HT-29 (cell line): Measurements from ENCODE around the gene CDKAL1. TPM values are rescaled to one million over a fixed set of nuclear protein-coding genes. Genes with fewer than 3 reads are reported as not detected.
A peak's percentile ranks its signal among the peaks of the same experiment; 100 is the strongest.
"Not testable (repeated sequence)": the region's sequence is repeated elsewhere in the genome, so short reads cannot be mapped to it uniquely, and the experiment has no call there.

Experiments
- DNase-seq: peaks from one replicate; pipeline ENCODE4 v3.0.0-alpha.2; 2015; ENCODE audit warnings: low spot score
- total RNA-seq: library from RNA; depleted of rRNA; stranded (reverse); fragments of >200 nt; shearing (Covaris generic); gene quantifications from 2 replicates; pipeline ENCODE4 v1.2.3, GENCODE V29; 2014

CDKAL1 gene
- total RNA-seq, 1 experiment from 2014 or later = 9.8 TPM

DNA sequence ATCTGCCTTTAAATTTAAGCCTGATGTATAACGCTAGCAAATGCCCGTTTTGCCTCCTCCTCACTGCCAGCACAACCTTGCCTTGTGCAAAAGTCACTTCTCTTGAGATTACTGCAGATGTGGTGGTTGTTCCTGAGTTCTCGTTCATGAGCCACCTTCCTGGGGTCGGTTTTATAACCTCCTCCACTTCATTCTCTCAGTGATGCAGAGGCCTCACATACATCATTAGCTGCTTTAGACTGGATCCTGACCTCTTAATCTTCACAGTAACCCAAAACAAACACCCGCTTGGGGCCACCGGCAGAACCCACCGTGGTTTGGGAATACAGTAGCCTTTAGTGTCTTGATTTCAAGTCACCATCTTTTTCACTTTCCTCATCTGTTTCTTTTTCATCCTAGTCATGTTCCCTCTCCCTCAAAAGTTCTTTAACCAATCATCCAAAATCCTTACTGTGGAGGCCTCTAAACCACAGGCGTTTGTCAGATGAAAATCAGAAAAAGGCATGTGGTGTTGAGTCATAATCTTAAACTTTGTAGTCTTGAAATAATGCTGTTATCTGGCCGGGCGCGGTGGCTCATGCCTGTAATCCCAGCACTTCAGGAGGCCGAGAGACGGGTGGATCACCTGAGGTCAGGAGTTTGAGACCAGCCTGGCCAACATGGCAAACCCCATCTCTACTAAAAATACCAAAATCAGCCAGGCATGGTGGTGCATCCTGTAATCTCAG is 629.0 kb downstream of the CDKAL1 start:
- no peak for DNase-seq

DNA sequence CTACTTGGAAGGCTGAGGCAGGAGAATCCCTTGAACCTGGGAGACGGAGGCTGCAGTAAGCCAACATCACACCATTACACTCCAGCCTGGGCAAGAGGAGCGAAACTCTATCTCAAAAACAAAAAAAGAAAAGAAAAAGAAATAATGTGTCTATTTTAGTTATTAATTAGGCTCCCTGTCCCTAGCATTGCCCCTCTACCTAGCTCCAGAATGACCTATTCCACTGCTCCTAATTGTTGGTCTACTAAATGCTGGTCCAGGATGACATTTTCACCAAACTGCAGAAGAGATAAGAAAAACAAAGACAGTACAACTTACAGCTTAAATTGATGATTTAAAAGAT is 629.6 kb downstream of the CDKAL1 start:
- no peak for DNase-seq

DNA sequence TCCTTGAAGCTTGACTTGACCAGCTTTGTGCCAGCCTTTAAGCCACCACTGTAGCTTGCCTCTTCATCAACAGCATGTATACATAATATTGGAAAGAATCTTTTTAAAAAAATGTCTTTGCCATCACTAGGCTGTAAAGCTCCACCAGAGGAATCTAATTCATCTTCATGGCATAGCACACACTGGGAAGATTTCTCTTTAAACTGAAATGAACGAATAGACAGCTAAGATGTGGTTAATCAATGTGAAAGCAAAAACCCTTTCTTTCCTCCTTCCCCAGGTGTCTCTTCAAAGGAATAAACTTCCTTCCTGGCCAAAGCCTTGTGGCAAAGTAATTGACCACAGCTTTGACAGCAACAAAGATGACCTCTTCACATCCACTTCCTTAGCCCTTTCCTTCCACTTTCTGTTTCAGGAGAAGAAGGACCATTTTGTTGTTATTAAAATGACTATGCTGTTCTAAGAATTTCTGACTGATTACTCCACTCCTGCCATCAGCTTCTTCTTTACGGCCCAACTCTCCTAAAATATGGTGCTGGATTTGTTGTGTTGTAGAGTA is 630.6 kb downstream of the CDKAL1 start:
- peak; percentile 4 for DNase-seq

DNA sequence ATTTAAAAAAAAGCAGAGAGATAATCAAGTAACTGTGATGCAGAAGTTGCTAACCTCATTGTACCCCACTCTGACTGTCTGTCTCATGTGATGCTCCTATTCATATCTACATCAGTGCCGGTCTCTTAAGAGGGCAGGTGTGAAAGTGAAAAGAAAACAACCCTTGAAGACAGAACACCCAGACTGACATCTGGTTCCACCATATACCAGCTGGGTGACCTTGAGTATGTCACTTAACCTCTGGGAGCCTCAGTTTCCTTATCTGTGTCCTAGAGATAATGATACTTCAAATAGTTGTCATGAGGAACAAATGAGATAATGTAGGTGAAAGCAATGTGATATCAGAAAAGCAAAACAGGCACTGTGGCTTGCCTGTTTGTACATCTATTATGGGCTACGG is 632.5 kb downstream of the CDKAL1 start:
- no peak for DNase-seq

DNA sequence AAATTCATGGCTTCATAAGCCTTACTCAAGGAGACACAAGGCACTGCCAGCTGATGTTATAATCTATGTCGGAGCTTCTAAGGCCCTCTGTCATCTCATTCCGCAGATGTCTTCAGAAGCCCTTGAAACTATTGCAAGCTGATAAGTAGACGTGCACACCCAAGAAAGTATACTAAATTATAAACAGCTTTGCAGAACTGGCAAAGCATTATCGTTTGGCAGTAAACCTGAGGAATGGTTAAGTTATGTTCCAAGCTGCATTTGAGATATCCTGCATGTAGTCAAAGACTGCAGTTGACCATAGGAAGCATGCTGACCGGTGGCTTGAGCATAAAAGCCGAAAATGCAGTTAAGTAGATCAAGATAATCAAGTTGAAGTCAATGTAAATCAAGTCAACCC is 633.5 kb downstream of the CDKAL1 start:
- no peak for DNase-seq

DNA sequence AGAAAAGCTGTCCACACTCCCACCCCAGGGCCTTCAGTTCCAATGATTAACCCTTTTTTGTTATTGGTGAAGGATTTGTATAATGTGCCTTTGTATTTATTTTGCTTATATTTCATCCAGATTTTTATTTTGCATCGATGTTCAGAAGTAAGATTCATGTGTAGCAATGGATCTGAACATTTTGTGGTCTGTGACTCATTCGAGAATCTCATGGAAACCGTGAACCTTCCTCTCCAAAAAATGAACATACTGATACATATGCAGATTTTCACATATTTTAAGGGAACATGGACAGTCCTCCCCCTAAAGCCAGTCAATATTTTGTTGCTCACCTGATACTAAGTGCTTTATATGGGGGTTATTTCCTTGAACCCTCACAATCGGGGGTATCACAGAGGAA is 637.5 kb downstream of the CDKAL1 start:
- no peak for DNase-seq

DNA sequence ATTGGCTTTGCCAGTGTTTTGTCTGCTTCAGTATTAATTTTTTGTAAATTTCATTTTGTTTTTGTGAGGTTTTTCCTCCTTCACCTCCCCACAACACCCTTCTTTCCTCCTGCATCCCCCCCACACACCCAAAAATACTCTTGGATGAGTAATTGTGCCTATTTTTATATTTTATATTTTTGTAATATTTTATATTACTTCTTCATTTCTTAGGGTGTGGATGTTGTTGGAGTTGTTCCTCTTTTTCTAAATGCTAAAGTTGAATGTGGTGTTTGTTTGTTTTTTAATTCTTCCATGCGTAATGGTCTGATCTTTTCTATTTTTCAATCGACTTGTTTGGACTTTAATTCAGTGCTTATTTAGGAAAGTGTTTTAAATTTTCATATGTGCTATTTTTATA is 638.8 kb downstream of the CDKAL1 start:
- no peak for DNase-seq

DNA sequence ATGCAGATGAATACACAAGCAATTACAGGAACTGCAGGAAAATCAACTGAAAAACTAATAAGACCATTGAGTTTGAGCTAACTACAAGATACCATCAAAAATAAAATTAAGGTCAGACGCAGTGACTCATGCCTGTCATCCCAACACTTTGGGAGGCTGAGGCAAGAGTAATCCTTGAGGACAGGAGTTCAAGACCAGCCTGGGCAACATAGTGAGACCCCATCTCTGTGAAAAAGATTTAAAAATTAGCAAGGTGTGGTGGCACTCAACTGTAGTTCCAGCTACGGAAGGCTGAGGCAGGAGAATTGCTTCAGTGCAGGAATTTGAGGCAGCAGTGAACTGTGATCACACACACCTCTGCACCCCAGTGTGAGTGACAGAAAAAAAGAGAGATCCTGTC is 639.4 kb downstream of the CDKAL1 start:
- DNase-seq = no peak

DNA sequence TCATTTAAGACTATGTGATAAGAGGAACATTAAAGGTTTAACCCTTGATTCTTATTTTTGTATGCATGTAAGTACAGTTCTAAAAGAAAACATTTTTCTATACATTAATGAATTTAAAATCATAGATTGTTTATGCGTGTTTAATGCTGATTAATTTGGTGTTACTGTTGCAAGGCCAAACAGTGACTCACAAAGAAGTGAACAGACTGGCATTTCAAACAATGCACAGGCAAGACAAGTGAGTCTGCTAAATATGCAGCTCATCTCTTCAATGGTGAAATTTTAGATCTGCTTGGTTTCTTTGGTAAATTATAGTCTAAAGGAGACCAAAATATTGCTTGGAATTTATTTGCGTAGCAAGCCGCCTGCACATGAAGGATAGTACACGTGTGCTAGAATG is 641.9 kb downstream of the CDKAL1 start:
- DNase-seq = no peak

DNA sequence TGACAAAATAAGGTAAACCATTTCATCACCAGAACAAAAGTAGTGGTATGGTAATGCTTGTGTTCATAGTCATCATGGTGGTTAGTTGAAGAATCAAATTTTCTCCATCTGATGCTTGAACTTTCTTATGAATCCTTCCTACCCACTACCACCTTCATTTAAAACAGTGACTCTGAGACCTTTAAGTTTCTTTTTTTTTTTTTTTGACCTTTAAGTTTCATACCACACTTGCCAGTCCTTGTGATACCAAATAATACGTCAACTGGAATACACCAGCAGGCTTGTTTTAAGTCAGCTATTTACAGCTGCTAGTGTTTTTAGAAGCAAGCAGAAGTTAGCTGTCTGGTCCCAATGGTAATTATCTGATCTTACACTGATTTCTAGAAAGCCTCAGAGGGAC is 645.9 kb downstream of the CDKAL1 start:
- DNase-seq = no peak

DNA sequence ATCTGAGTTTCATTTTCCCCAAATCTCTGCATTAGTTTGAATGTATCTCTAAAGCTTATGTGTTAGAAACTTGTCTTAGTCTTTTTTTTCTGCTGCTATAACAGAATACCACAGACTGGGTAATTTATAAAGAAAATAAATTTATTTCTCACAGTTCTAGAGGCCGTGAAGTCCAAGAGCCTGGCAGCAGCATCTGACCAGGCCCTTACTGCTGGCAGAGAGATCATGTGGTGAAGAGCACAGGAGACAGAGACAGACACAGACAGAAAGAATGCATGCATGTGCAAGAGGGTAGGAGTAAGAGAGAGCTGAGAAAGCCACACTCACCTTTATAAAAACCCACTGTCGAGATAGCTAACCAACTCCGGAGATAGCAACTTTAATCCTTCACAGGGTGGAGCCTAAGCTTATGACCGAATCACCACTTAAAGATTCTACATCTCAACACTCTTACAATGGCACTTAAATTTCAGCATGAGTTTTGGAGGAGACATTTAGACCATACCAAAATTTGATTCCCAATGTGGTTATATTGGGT is 646.6 kb downstream of the CDKAL1 start:
- DNase-seq = no peak

DNA sequence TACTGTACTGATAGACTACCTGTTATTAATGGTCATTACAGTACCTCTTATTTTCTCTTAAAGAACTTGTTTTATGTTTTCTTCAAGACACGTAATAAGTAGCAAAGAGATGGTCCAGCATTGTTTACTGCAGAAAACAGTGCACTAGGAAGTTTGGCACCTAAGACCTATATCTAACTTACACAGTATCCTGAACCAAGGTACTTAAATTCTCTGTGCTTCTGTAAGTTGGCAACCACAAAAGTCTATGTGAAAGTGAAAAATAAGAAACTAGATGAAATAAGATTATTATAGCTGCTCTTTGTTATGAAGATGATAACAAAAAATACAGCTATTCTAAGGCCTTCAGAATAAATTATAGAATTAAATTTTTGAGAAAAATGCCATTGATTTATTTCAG is 647.6 kb downstream of the CDKAL1 start:
- DNase-seq = no peak

DNA sequence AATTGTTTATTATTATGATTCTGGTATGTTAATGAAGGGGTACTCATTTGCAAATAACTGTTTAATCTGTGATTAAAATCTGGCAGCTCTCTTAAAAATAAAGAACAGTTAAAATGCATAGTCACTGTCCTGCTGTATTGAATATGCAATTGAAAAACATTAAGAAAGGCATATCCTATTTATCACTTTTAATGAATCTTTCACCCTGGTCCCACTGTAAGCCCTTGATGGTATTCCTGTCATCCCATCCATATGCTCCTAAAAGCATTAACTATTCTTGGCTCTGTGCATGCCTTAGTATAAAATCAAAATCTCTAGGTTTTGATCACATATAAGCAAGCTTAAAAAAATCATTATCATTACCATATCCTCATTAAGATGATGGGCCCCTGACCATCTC is 648.3 kb downstream of the CDKAL1 start:
- DNase-seq = no peak

DNA sequence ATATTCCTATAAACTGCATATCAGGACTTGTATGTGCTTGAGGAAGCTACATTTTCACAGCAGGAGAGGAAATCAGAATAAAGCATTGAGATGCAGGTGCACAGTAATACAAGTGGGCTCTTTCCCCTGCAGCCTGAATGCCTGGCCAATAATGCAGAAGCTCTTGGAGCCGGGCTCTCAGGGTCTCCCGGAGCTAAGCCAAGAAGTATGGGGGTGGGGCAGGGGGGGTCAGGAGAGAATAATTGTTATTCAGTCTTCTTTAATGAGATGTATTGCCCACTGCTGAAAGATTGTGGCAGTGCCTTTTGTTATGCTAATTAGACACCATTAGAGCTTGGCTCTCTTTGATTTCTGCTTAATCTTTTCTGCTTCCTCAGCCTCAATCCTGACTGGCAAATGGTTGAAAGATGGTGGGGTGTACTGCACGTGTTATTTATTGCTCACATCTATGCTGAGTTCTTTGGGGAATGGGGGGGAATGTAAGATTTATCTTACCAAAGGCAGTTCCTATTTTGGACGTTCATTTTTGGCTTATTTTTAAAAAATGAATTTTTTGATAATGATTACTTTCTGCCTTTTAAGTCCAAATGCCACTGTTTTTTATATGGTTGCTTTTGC is 651.7 kb downstream of the CDKAL1 start:
- DNase-seq = no peak

DNA sequence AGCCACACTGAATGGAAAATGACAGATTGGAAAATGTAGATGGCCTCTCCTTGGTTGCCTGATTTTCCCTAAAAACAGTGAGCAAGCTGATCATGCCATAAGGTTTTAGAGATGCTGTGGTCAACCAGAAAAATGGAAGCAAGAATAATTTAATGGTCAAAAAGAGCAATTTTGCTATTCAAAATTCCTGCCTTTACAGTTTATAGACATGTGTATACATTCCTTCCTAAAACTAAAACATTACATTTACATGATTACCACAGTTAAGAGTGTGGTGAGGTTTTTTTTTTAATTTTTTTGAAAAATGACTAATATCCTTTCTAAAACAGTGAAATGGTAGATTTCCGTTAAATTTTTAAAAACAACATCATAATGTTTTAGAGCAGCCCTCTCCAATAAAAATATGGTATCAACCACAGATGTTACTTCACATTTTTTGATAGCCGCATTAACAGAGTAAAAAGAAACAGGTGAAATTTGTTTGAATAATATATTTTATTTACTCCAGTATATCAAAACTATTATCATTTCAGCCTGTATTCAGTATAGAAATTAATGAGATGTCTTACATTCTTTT is 652.3 kb downstream of the CDKAL1 start:
- no peak for DNase-seq

DNA sequence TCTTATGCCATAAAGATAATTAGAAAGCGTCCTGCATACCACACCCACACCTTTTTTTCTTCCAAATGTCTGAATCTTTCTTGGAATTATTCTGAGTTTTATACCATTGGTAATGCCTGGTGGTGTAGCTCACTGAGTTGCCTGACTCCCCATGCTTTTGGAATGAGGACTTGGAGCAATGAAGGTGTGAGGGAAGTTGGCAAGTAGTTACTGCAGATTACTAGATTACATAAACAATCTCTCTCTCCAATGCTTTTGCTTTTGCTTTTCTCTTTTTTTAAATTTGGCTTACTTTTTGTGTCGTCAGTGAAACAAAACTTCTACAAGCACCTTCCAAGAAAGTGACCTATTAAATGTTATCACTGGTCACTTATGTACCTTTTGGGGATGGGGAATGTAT is 653.2 kb downstream of the CDKAL1 start:
- no peak for DNase-seq

DNA sequence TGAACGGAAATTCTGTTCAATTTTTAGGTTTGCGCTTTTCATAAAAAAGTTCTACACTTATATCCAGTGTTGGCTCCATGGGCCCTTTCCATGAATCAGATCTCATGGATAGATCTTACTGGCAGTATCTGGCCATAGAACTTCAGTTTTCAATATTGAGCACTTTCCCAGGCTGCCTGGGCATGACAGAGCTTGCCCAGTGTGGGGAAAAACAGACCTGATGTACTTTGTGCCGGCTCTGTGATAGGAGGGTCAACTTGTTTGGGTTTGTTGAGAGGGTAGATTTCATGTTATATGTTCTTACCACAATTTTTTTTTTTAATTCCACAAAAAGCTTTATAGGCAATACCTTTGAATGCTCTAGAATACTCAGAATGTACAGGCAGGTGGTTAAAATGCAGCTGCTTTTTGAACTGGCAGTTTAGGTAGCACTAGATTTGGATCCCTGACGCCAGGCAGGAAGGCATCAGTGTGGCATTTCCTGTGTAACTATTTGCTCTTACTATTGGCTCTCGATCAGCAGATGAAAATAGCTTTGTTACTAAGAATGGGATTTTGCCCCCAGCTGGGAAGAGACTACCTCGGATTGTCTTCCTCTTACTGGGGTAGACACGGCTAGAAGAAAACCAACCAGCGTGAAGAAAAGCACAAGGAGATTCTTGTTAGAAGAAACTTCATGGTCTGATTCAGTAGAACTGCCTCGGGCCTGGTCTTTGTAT is 654.4 kb downstream of the CDKAL1 start:
- DNase-seq = no peak

DNA sequence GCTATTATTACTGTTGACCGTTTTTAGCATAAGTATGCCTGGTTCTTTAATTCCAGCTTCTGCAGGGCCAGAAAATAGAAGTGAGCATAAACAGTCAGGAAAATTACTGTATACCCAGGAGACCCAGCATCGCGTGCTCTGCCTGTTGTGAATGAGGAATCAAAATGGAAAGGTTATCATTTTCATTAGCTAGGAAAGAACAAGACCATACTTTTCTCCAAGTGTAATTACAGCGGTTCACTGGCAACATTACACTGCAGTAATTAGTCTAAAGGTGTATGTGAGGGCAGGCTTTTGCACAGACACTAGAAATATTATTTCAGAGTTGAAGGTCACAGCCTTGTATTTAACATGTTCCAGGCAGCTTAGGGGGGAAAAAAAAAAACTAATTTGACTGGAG is 655.5 kb downstream of the CDKAL1 start:
- no peak for DNase-seq

DNA sequence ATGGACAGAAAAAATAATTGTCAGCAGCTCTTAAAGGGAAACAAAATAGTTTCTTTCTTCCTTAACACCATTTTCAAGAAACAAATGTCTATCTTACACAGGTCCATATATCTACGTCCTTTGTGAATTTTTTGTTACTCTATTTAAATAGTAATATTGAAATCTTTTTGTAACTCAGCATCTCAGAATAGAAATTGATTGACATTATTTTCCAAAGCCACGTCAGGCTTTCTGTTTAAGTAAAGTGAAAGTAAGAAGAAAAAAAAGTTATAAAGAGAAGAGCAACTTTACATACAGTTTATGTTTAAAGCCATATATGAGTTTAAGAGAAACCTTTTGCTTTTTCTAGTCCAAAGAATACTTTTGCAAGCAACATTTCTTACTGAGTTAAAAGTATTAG is 656.4 kb downstream of the CDKAL1 start:
- DNase-seq = no peak

DNA sequence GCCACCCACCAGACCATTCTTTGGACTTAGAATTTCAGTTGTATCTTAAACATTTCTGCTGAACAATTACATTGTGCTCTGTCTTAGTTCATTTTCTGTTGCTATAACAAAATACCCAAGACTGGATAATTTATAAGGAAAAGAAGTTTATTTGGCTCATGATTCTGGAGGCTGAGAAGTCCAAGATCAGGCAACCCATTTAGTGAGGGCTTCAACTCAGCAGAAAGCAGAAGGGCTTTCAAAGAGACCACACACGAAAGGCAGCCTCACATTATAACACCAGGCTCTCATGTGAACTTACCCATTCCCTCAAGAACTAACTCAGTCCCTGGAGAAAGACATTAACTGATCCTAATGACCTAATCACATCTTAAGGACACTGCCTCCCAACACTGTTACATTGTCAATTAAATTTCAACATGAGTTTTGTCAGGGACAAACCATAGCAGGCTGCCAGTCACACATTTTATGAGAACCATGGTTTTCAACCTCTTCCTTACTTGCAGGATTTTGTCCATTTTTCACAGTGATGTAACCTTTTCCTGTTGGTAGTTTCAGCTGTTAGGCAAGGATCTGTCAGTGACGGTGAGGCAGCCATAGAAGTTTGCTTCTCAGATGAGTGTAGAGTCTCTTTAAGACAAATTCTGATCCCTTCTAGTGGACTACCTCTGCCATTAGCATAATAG is 659.7 kb downstream of the CDKAL1 start:
- DNase-seq = no peak

DNA sequence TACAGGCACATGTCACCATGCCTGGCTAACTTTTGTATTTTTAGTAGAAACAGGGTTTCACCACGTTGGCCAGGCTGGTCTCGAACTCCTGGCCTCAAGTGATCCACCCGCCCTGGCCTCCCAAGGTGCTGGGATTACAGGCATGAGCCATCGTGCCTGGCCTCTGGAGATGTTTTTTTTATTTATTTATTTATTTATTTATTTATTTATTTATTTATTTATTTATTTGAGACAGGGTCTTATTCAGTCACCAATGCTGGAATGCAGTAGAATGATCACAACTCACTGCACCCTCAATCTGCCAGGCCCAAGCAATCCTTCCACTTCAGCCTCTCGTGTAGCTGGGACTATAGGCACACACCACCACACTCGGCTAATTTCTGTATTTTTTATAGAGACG is 661.0 kb downstream of the CDKAL1 start:
- not testable (repeated sequence) for DNase-seq
